Measurements from ENCODE around the gene DAPK2. TPM values are rescaled to one million over a fixed set of nuclear protein-coding genes. Genes with fewer than 3 reads are reported as not detected.
A peak's percentile ranks its signal among the peaks of the same experiment; 100 is the strongest.

DAPK2 gene
- total RNA-seq, 1 donor from 2014 or later, result 14.6 TPM

GRCh38 chr15:64023220-64023619 is 23.1 kb downstream of the DAPK2 start:
- DNase-seq, result no peak

- no peak for DNase-seq
Measured at GRCh38 chr15:64022571-64022970, 23.7 kb downstream of the DAPK2 start.

DNA sequence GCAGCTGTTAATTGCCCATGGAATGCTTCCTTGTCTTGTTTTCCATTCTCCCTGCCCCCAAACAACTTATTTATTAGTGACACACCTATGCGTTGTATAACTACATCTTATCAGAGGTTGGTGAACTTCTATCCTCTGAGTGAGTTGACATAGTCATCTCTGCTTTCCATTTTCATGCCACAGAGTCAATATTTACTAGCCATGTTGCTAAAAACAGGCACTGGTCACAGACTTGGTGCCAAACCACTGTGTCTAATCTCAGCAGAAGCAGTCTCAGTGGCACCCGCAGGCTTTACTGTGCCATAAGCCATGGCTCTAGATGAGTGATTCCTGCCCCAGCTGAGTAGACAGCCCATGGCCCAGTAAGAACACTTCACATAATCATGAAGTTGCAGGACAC is 26.5 kb downstream of the DAPK2 start:
- DNase-seq, result peak; percentile 25

GRCh38 chr15:64017591-64018163 is 28.6 kb downstream of the DAPK2 start:
- no peak for DNase-seq

- no peak for DNase-seq
Measured at GRCh38 chr15:64017082-64017588, 29.1 kb downstream of the DAPK2 start.

DNA sequence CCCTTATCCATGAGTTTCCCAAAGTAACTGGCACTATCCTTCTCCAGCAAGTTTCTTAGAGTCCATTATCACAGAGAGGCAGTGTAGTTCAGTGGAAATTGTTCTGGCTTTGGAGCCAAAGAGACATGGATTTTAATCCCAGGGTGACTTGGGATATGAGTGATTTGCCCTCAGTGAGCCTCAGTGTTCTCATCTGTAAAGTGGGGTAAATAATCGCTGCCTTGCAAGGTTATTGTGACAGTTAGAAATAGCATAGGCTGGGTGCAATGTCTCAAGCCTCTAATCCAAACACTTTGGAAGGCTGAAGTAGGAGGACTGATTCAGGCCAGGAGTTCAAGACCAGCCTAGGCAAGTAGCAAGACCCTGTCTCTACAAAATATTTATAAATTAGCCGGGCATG is 30.0 kb downstream of the DAPK2 start:
- no peak for DNase-seq

- no peak for DNase-seq
Measured at GRCh38 chr15:64014995-64015394, 31.3 kb downstream of the DAPK2 start.

GRCh38 chr15:64013179-64014062 is 32.9 kb downstream of the DAPK2 start:
- DNase-seq, result no peak

DNA sequence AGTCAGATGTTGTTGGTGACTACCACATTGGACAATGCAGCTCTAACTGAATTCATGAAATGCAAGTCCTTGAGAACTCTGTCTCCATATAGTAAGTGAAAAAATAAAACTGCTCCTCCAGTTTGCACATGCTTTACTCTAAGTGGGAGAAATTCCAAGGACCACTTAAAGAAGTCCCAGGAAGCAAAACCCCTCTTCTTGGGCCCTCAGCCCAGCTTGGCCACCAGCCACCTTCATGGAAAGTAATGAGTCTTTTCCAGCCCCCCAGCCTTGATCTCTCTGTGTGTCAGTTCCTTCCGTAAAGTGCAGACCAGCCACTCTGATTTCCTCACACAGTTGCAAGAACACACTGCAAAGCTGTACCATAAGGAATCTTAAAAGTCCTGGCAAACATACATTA is 34.5 kb downstream of the DAPK2 start:
- DNase-seq, result peak; percentile 43

DNA sequence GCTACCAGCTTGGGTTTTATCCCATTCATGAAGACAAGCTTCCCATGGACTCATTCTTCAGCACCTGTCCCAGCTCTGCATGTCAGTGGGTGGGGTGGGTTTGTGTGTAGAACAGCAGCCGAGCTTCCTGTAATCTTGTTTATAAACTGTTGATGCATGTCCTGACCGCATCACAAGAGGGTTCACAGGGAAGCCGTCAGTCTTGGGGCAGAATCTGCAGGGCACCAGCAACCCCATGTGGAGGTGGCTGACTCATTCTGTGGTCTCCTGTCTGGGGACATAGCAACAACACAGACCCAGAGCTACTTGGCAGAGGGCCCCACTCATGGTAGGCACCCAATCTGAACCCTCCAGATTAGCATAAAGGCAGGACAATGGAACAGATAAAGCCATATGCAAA is 35.6 kb downstream of the DAPK2 start:
- no peak for DNase-seq

GRCh38 chr15:64009798-64010261 is 36.5 kb downstream of the DAPK2 start:
- DNase-seq, result no peak

DNA sequence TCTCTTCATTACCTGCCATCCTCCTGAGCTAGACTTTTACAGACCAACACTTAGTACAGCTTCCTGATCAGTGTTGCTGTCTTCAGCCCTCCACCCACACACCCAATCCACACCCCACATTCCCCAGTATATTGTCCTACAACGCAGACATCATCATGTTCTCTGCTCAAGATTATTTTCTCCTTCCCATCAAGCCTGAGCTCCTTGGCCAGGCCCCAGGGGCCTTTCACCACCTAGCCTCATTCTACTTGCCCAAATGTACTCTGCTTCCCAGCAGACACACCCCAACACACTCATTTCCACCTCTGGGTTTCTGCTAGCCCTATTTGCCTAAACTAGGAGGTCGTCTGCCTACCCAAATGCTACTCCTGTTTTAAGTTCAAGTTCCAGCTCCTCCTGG is 37.0 kb downstream of the DAPK2 start:
- DNase-seq, result no peak

- no peak for DNase-seq
Measured at GRCh38 chr15:64008177-64008576, 38.1 kb downstream of the DAPK2 start.

DNA sequence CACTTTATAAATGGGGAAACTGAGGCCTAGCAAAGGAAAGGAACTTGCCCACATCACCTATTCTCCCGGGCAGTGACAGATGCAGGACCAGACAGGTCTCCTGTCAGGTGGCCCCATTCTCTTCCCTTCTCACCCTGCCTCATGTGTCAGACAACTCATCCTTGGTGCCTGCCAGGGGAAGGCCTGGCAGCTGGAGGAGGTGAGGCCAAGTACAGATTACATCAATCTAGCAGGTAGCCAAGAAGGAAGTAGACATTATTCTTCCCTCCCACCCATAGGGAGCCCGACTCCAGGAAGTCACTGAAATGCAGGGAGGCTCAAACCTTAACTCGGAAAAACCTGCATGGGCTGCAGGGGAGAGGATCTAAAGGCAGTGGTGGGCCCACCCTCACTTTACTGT is 39.6 kb downstream of the DAPK2 start:
- DNase-seq, result no peak

DNA sequence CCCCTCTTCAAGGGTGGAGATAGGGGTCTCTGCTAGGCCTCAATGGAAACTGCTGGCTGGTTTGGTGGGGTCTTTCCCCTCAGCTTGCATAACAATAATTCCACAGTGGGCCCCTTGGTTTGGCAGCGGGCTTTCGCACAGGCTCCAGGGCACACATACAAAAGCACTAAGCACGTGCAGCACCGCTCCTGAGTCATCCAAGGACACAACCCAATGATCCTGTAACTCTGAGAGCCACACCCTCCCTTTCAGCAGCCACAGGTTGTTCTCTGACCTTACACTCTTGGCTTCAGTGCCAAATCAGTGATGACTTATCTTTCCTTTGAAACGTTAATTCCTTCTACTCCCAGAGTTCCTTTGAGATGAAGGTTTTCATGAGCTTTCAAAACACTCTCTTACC is 41.7 kb downstream of the DAPK2 start:
- no peak for DNase-seq

DNA sequence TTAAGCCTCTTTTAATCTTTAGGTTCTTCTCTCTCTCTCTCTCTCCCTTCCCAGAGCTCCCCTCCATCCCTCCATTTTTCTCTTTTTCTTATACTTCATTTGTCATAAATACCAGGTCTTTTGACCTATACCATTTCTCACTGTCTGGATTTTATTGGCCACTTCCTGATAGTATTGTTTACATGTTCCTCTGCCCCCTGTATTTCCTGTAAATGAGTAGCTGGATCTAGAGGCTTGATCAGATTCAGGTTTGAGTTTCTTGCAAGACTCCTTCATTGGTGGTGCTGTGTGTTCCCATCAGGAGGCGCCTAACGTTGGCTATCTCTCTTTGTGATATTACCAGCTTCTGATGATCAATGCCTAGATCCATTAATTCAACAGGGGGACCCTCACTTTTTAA is 42.2 kb downstream of the DAPK2 start:
- no peak for DNase-seq

DNA sequence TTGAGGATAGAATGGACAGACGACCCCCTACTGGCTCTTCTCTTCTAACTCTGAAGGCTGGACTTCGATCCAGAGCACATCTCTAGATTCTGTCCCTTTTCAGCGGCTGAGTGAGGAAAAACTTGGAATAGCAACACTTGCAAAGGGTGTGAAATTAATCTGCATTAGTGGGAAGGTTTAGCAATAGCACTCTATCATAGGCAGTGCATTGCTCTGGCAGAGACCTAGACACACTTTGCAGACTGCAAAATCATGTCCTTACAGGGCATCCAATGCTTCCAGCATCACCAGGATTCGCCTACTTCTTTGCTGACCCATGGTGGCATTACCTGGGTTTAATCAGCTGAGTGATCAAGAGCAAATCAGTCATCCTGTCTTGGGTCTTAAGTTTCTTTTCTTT is 43.1 kb downstream of the DAPK2 start:
- no peak for DNase-seq

- DNase-seq, result no peak
Measured at GRCh38 chr15:64001148-64001547, 45.1 kb downstream of the DAPK2 start.

DNA sequence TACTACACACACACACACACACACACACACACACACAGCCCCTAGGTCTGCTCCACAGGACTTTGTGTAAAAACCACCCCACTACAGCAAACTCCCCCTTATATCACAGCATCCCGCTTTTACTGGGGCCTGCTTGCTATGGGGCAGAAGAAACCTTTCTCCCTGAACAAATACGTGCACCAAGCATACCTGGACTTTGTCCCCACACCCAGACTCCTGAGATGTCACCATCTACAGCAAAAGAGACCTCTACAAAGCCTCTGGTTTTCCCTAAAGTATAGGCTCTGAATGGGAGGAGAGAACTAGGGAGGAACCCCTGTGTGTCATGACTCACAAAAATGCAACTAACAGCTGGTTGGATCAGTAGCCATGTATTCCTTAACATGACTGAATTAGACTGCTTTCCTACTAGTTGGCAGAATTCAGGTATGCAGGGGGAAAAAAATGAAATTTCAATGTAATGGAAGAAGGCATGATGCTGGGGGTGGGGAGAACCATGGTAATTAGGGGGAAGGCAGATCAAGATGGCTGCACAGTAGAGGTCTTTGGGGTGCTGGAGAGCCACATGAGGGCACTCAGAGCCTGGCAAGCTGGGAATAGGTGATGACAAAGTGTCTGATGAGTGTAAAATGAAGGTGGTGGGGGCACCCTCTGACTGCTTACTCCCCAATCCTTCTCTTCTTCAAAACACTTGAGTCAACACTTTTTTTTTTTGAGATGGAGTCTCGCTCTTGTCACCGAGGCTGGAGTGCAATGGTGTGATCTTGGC is 45.9 kb downstream of the DAPK2 start:
- no peak for DNase-seq

DNA sequence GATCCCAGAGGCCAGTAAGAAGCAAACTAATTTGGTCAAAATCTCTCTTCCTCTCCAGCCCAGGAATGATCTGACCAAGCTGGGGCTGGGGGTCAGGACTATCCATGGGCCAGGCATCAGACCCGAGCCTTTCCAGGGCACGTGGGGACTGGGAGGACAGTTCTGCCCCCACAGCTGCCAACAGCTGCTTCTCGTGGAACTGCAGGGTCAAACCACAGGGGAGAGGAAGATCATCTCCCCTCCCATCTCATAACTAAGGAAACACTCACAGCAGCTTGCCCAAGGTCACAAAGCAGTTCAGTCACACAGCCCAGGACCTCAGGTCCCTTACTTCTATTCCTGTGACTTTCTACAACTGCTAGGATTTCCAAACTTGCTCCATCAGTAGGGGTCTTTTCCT is 47.1 kb downstream of the DAPK2 start:
- DNase-seq, result peak; percentile 31

- no peak for DNase-seq
Measured at GRCh38 chr15:63998489-63998888, 47.8 kb downstream of the DAPK2 start.

GRCh38 chr15:63997715-63998442 is 48.4 kb downstream of the DAPK2 start:
- no peak for DNase-seq
